ENCODE measurements around the gene RNPEP. TPM values are rescaled to one million over a fixed set of nuclear protein-coding genes. Genes with fewer than 3 reads are reported as not detected.
A peak's percentile ranks its signal among the peaks of the same experiment; 100 is the strongest.
"Not testable (repeated sequence)": the region's sequence is repeated elsewhere in the genome, so short reads cannot be mapped to it uniquely, and the experiment has no call there.

The RNPEP gene
- total RNA-seq, 1 donor from 2014 or later = 70.1 TPM

GRCh38 chr1:201939148-201939547 lies 43.3 kb upstream of the RNPEP start:
- peaks cover 1% of the 10 kb centered on the region for H3K27me3 Mint-ChIP-seq (ENCODE audit: unreplicated experiment)
- no peaks in the 10 kb centered on the region for H3K36me3 Mint-ChIP-seq (ENCODE audit: low read depth, unreplicated experiment)
- no peaks in the 10 kb centered on the region for H3K9me3 Mint-ChIP-seq (ENCODE audit: unreplicated experiment)
- TF ChIP-seq, protein P1, sequence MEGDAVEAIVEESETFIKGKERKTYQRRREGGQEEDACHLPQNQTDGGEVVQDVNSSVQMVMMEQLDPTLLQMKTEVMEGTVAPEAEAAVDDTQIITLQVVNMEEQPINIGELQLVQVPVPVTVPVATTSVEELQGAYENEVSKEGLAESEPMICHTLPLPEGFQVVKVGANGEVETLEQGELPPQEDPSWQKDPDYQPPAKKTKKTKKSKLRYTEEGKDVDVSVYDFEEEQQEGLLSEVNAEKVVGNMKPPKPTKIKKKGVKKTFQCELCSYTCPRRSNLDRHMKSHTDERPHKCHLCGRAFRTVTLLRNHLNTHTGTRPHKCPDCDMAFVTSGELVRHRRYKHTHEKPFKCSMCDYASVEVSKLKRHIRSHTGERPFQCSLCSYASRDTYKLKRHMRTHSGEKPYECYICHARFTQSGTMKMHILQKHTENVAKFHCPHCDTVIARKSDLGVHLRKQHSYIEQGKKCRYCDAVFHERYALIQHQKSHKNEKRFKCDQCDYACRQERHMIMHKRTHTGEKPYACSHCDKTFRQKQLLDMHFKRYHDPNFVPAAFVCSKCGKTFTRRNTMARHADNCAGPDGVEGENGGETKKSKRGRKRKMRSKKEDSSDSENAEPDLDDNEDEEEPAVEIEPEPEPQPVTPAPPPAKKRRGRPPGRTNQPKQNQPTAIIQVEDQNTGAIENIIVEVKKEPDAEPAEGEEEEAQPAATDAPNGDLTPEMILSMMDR (IDR thresholded peaks at IDR 0.05; ENCODE audit: unreplicated experiment) = no peak
- no peak overlapping the region for H3K27ac Mint-ChIP-seq (ENCODE audit: unreplicated experiment)
- H3K4me1 Mint-ChIP-seq (ENCODE audit: unreplicated experiment) = peaks cover 11% of the 10 kb centered on the region
- no peak overlapping the region for H3K4me3 Mint-ChIP-seq (ENCODE audit: unreplicated experiment)
- DNase-seq (ENCODE audit: low spot score) = no peak

DNA sequence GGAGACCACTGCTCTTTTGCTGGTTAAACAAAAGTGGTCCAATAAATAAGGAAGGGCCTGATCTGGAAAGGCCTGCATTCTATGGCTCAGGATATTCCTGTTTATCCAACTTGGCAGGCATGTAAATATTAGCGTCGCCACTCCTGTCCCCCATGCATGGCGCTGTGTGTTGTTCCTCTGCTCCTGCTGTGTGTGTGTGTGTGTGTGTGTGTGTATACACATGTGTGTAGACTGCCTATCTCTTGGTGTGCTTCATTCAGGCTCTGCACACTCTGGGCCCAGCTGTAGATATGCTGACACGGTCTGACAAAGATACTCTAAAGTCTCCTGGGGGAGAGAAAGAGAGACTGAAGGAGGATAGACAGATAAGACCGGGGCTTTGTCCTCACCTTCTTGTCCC lies 42.9 kb upstream of the RNPEP start:
- peaks cover 11% of the 10 kb centered on the region for H3K4me1 Mint-ChIP-seq (ENCODE audit: unreplicated experiment)
- peaks cover 1% of the 10 kb centered on the region for H3K27me3 Mint-ChIP-seq (ENCODE audit: unreplicated experiment)
- H3K9me3 Mint-ChIP-seq (ENCODE audit: unreplicated experiment) = no peaks in the 10 kb centered on the region
- H3K27ac Mint-ChIP-seq (ENCODE audit: unreplicated experiment) = no peak overlapping the region
- TF ChIP-seq, protein P1 (IDR thresholded peaks at IDR 0.05; ENCODE audit: unreplicated experiment) = no peak
- H3K36me3 Mint-ChIP-seq (ENCODE audit: low read depth, unreplicated experiment) = no peaks in the 10 kb centered on the region
- H3K4me3 Mint-ChIP-seq (ENCODE audit: unreplicated experiment) = no peak overlapping the region
- no peak for DNase-seq (ENCODE audit: low spot score)

GRCh38 chr1:201940316-201940715 lies 42.1 kb upstream of the RNPEP start:
- peaks cover 14% of the 10 kb centered on the region for H3K4me1 Mint-ChIP-seq (ENCODE audit: unreplicated experiment)
- not testable (repeated sequence) for H3K4me3 Mint-ChIP-seq (ENCODE audit: unreplicated experiment)

DNA sequence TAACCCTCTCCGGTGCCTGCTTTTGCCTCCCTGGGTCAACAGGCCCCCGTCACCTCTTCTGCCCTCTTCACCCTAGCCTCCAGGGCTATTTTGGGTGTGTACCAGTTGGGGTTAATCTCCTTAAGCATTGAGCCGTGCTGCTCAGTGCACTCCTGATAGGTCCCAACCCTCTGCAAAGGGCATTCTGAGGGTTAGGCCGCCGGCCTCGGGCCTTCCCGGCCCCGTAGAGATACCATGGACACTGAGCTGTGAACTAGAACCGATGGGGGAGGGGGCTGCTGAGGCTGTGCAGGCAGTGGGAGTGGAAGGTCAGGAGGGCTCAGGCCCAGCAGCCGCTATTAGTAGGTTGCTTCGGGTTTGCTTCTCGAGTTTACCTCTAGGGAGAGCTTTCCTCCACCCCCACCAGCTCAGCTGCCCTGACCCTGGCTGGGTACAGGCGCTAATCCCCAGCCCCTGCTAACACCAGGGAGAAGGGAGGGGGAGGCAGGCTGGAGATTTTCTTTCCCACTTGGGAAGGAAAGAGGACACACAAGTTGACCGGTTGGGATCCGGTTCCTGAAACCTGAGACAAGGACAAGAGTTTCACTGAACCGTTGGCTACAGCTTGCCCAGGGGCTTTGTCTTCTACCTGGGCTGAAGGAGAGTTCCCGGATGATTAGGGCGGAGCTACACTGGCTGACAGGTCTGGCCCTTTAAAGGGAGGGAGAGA lies 40.9 kb upstream of the RNPEP start:
- H3K4me1 Mint-ChIP-seq (ENCODE audit: unreplicated experiment) = peaks cover 25% of the 10 kb centered on the region
- peaks cover 6% of the 10 kb centered on the region for H3K27me3 Mint-ChIP-seq (ENCODE audit: unreplicated experiment)
- no peaks in the 10 kb centered on the region for H3K36me3 Mint-ChIP-seq (ENCODE audit: low read depth, unreplicated experiment)
- H3K4me3 Mint-ChIP-seq (ENCODE audit: unreplicated experiment) = no peak overlapping the region
- TF ChIP-seq, protein P1 (IDR thresholded peaks at IDR 0.05; ENCODE audit: unreplicated experiment) = no peak
- H3K9me3 Mint-ChIP-seq (ENCODE audit: unreplicated experiment) = no peaks in the 10 kb centered on the region
- peak overlapping the region; percentile 57 for H3K27ac Mint-ChIP-seq (ENCODE audit: unreplicated experiment)
- DNase-seq (ENCODE audit: low spot score) = peak; percentile 42

More at GRCh38 chr1:201940316-201940715, 42.1 kb upstream of the RNPEP start:
- H3K9me3 Mint-ChIP-seq (ENCODE audit: unreplicated experiment); H3K27me3 Mint-ChIP-seq (ENCODE audit: unreplicated experiment); H3K36me3 Mint-ChIP-seq (ENCODE audit: low read depth, unreplicated experiment); DNase-seq (ENCODE audit: low spot score); H3K27ac Mint-ChIP-seq (ENCODE audit: unreplicated experiment): not testable (repeated sequence)

- Mint-ChIP-seq H3K27ac (ENCODE audit: unreplicated experiment) (no peak overlapping the region), H3K27me3 (ENCODE audit: unreplicated experiment) (peaks cover 8% of the 10 kb centered on the region), H3K4me3 (ENCODE audit: unreplicated experiment) (no peak overlapping the region), H3K9me3 (ENCODE audit: unreplicated experiment) (no peaks in the 10 kb centered on the region), H3K36me3 (ENCODE audit: low read depth, unreplicated experiment) (no peaks in the 10 kb centered on the region), H3K4me1 (ENCODE audit: unreplicated experiment) (peaks cover 29% of the 10 kb centered on the region)
- DNase-seq (ENCODE audit: low spot score) = no peak
- TF ChIP-seq, protein P1 (IDR thresholded peaks at IDR 0.05; ENCODE audit: unreplicated experiment) = no peak
Observed at GRCh38 chr1:201942129-201942495, 40.3 kb upstream of the RNPEP start.

Measured in endothelial cell (in vitro differentiated cells).